HG02970 (cell line): ENCODE measurements around the gene TUBB2B.
"Not testable (repeated sequence)": the region's sequence is repeated elsewhere in the genome, so short reads cannot be mapped to it uniquely, and the experiment has no call there.

Experiments
- ATAC-seq: cut with Tn5 transposase; IDR thresholded peaks from one replicate; pipeline ENCODE4 v1.9.1; 2021; ENCODE audit warnings: mild to moderate bottlenecking, moderate library complexity, moderate number of reproducible peaks; ENCODE audit not compliant: unreplicated experiment, low FRiP score

The TUBB2B gene

GRCh38 chr6:3214898-3215297 is 12.6 kb downstream of the TUBB2B start:
- ATAC-seq: no peak

- ATAC-seq: no peak
Measured at GRCh38 chr6:3213334-3213695, 14.1 kb downstream of the TUBB2B start.

GRCh38 chr6:3212261-3212660 is 15.2 kb downstream of the TUBB2B start:
- no peak for ATAC-seq

- ATAC-seq: no peak
Measured at GRCh38 chr6:3211681-3212080, 15.8 kb downstream of the TUBB2B start.

GRCh38 chr6:3210024-3210610 is 17.3 kb downstream of the TUBB2B start:
- no peak for ATAC-seq

GRCh38 chr6:3209114-3210023 is 18.1 kb downstream of the TUBB2B start:
- ATAC-seq: no peak

- ATAC-seq: no peak
Measured at GRCh38 chr6:3208775-3209113, 18.7 kb downstream of the TUBB2B start.

- no peak for ATAC-seq
Measured at GRCh38 chr6:3208098-3208774, 19.2 kb downstream of the TUBB2B start.

- ATAC-seq: no peak
Measured at GRCh38 chr6:3206339-3207015, 21.0 kb downstream of the TUBB2B start.

GRCh38 chr6:3205913-3206312 is 21.5 kb downstream of the TUBB2B start:
- no peak for ATAC-seq

- ATAC-seq: no peak
Measured at GRCh38 chr6:3204921-3205320, 22.5 kb downstream of the TUBB2B start.

- no peak for ATAC-seq
Measured at GRCh38 chr6:3202999-3203696, 24.3 kb downstream of the TUBB2B start.

GRCh38 chr6:3201388-3201787 is 26.1 kb downstream of the TUBB2B start:
- ATAC-seq: no peak

GRCh38 chr6:3200682-3201081 is 26.8 kb downstream of the TUBB2B start:
- no peak for ATAC-seq

GRCh38 chr6:3199382-3199781 is 28.1 kb downstream of the TUBB2B start:
- ATAC-seq: no peak

GRCh38 chr6:3197734-3198133 is 29.7 kb downstream of the TUBB2B start:
- not testable (repeated sequence) for ATAC-seq

GRCh38 chr6:3196770-3197169 is 30.7 kb downstream of the TUBB2B start:
- no peak for ATAC-seq

- no peak for ATAC-seq
Measured at GRCh38 chr6:3195695-3196497, 31.6 kb downstream of the TUBB2B start.

GRCh38 chr6:3195420-3195694 is 32.1 kb downstream of the TUBB2B start:
- ATAC-seq: no peak
